Measurements from ENCODE around the gene ENG.

The ENG gene

GRCh38 chr9:127866535-127866934 lies 12.1 kb upstream of the ENG start:
- no peak for DNase-seq
- Histone ChIP-seq H3K4me1 (peaks cover 5 to 13% (median 8%) of the 10 kb centered on the region in 4 donors), H3K9me3 (no peaks in the 10 kb centered on the region), H3K27me3 (no peaks in the 10 kb centered on the region), H3K36me3 (peaks cover 8 to 51% (median 32%) of the 10 kb centered on the region in 3 donors), H3K4me3 (no peak overlapping the region), H3K27ac (no peak overlapping the region)
- TF ChIP-seq CTCF (IDR thresholded peaks at IDR 0.05): no peak
- intact Hi-C loops (cut with DNase I; ENCODE audit: low total_unique reads): loop anchor here (5.0 kb wide), 1 partner anchor 274 kb away; no protein-coding TSS in a partner anchor

- no peak overlapping the region for H3K27ac ChIP-seq
- no peaks in the 10 kb centered on the region for H3K9me3 ChIP-seq
- peaks cover 5 to 18% (median 8%) of the 10 kb centered on the region in 4 donors for H3K4me1 ChIP-seq
- H3K4me3 ChIP-seq: no peak overlapping the region
- intact Hi-C loops (cut with DNase I; ENCODE audit: low total_unique reads): loop anchor here (5.0 kb wide), 1 partner anchor 274 kb away; no protein-coding TSS in a partner anchor
- no peak for TF ChIP-seq CTCF (IDR thresholded peaks at IDR 0.05)
- peaks cover 8 to 44% (median 25%) of the 10 kb centered on the region in 3 donors for H3K36me3 ChIP-seq
- no peaks in the 10 kb centered on the region for H3K27me3 ChIP-seq
- no peak for DNase-seq
Observed at GRCh38 chr9:127865645-127866464, 11.4 kb upstream of the ENG start.

GRCh38 chr9:127863191-127863621 lies 8.7 kb upstream of the ENG start:
- intact Hi-C loops (cut with DNase I; ENCODE audit: low total_unique reads): no loop called here
- Histone ChIP-seq H3K4me1 (peaks cover 8 to 44% (median 16%) of the 10 kb centered on the region in 4 donors), H3K27ac (peak overlapping the region in 1 of 2 donors; percentile 80), H3K4me3 (no peak overlapping the region), H3K36me3 (peaks cover 8 to 24% (median 11%) of the 10 kb centered on the region in 3 donors), H3K9me3 (no peaks in the 10 kb centered on the region), H3K27me3 (no peaks in the 10 kb centered on the region)
- no peak for DNase-seq
- no peak for TF ChIP-seq CTCF (IDR thresholded peaks at IDR 0.05)

- H3K9me3 ChIP-seq: no peaks in the 10 kb centered on the region
- intact Hi-C loops (cut with DNase I; ENCODE audit: low total_unique reads): no loop called here
- peaks cover 0 to 15% (median 2%) of the 10 kb centered on the region in 3 donors for H3K36me3 ChIP-seq
- H3K4me3 ChIP-seq: no peak overlapping the region
- peaks cover 12 to 53% (median 25%) of the 10 kb centered on the region in 4 donors for H3K4me1 ChIP-seq
- H3K27ac ChIP-seq: peak overlapping the region; percentile 70 to 80
- no peaks in the 10 kb centered on the region for H3K27me3 ChIP-seq
- no peak for TF ChIP-seq CTCF (IDR thresholded peaks at IDR 0.05)
- DNase-seq: peak; percentile 81 to 88
Observed at GRCh38 chr9:127862075-127863011, 7.9 kb upstream of the ENG start.

GRCh38 chr9:127860779-127861178 lies 6.3 kb upstream of the ENG start:
- peaks cover 13 to 64% (median 30%) of the 10 kb centered on the region in 4 donors for H3K4me1 ChIP-seq
- H3K36me3 ChIP-seq: no peaks in the 10 kb centered on the region
- no peak for DNase-seq
- no peak overlapping the region for H3K4me3 ChIP-seq
- H3K27ac ChIP-seq: peak overlapping the region; percentile 27 to 80
- intact Hi-C loops (cut with DNase I; ENCODE audit: low total_unique reads): no loop called here
- no peaks in the 10 kb centered on the region for H3K27me3 ChIP-seq
- no peaks in the 10 kb centered on the region for H3K9me3 ChIP-seq
- no peak for TF ChIP-seq CTCF (IDR thresholded peaks at IDR 0.05)
